Measurements from ENCODE around the gene ASB6.

DNA sequence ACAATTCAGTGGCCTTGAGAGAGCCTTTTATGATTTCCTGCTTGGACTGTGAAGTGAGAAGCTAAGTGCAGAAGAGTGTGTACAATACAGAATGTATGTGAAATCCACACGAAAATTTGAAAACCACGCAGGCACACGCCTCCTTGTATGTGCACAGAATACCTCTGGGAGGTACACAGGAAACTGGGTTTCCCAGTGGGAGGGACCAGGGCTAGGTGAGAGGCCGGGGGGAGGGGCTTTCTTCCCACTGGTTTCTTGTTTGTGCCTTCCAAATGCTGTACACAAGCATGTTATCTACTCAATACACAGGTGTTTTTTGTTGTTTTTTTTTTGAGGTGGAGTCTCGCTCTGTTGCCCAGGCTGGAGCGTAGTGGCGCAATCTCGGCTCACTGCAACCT lies 37.2 kb downstream of the ASB6 start:
- no peak for TF ChIP-seq CHD4 (IDR thresholded peaks at IDR 0.05; ENCODE audit: borderline replicate concordance)
- TF ChIP-seq, protein P1, sequence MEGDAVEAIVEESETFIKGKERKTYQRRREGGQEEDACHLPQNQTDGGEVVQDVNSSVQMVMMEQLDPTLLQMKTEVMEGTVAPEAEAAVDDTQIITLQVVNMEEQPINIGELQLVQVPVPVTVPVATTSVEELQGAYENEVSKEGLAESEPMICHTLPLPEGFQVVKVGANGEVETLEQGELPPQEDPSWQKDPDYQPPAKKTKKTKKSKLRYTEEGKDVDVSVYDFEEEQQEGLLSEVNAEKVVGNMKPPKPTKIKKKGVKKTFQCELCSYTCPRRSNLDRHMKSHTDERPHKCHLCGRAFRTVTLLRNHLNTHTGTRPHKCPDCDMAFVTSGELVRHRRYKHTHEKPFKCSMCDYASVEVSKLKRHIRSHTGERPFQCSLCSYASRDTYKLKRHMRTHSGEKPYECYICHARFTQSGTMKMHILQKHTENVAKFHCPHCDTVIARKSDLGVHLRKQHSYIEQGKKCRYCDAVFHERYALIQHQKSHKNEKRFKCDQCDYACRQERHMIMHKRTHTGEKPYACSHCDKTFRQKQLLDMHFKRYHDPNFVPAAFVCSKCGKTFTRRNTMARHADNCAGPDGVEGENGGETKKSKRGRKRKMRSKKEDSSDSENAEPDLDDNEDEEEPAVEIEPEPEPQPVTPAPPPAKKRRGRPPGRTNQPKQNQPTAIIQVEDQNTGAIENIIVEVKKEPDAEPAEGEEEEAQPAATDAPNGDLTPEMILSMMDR (IDR thresholded peaks at IDR 0.05), result no peak
- TF ChIP-seq, protein P2, sequence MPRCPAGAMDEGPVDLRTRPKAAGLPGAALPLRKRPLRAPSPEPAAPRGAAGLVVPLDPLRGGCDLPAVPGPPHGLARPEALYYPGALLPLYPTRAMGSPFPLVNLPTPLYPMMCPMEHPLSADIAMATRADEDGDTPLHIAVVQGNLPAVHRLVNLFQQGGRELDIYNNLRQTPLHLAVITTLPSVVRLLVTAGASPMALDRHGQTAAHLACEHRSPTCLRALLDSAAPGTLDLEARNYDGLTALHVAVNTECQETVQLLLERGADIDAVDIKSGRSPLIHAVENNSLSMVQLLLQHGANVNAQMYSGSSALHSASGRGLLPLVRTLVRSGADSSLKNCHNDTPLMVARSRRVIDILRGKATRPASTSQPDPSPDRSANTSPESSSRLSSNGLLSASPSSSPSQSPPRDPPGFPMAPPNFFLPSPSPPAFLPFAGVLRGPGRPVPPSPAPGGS (IDR thresholded peaks at IDR 0.05), result no peak
